Transverse colon (tissue), 3 donors: ENCODE results near the gene PRR20C.

Experiments
- EP300 ChIP-seq: sonication (generic); formaldehyde crosslinking; IDR thresholded peaks from one replicate; pipeline ENCODE4 v1.6.1; 2017; ENCODE audit warnings: antibody characterized with exemption, low read depth
- POLR2A ChIP-seq: fragments of 450-650 bp; IDR thresholded peaks from one replicate; pipeline ENCODE4 v1.6.1; 2016; ENCODE audit warnings: antibody characterized with exemption, mild to moderate bottlenecking, moderate library complexity
- TF ChIP-seq, protein P1 (sequence below), 5 experiments: fragments of 200-600 bp in 3 of 5; fragments of 450-650 bp in 2 of 5; sonication (generic) in 3 of 5; IDR thresholded peaks; 1 replicate in 2 of 5; 2 replicates in 3 of 5; pipeline ENCODE4 v1.5.1; 2016 to 2017; ENCODE audit warnings: antibody characterized with exemption in 5 of 5, inconsistent platforms in 3 of 5, mild to moderate bottlenecking in 2 of 5, moderate library complexity in 1 of 5

DNA sequence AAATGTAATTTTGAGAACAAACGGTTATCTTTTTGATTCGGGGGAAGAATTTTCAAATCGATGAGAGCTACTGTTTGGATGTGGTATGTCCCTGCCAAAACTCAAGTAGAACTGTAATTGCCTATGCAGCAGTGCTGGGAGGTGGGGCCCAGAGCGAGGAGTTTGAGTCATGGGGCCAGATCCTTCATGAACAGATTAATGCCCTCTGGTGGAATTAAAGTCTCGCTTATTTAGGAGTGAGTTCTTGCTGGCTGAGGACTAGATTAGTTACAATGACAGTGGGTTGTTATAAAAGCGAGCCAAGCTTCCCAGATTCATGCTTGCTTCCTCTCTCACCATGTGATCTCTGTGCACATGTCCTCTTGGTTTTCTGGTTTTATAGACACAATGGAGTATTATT is 25.0 kb upstream of the PRR20C start:
- TF ChIP-seq, protein P1, sequence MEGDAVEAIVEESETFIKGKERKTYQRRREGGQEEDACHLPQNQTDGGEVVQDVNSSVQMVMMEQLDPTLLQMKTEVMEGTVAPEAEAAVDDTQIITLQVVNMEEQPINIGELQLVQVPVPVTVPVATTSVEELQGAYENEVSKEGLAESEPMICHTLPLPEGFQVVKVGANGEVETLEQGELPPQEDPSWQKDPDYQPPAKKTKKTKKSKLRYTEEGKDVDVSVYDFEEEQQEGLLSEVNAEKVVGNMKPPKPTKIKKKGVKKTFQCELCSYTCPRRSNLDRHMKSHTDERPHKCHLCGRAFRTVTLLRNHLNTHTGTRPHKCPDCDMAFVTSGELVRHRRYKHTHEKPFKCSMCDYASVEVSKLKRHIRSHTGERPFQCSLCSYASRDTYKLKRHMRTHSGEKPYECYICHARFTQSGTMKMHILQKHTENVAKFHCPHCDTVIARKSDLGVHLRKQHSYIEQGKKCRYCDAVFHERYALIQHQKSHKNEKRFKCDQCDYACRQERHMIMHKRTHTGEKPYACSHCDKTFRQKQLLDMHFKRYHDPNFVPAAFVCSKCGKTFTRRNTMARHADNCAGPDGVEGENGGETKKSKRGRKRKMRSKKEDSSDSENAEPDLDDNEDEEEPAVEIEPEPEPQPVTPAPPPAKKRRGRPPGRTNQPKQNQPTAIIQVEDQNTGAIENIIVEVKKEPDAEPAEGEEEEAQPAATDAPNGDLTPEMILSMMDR (IDR thresholded peaks at IDR 0.05) = no peak
- no peak for TF ChIP-seq POLR2A
- no peak for TF ChIP-seq EP300
